PC-9 (cell line): ENCODE data around the gene DDX19B.

Experiments
- CTCF ChIP-seq: fragments of 200-600 bp; sonication (generic); conservative IDR thresholded peaks from 2 replicates; pipeline ENCODE4 v1.6.1; 2017; ENCODE audit warnings: mixed run types, antibody characterized with exemption, mild to moderate bottlenecking, moderate library complexity
- EZH2 ChIP-seq: fragments of 200-600 bp; sonication (generic); IDR thresholded peaks from 2 replicates; pipeline ENCODE4 v1.8.0; 2017; ENCODE audit warnings: antibody characterized with exemption, low read depth

GRCh38 chr16:70252355-70252988 is 46.5 kb upstream of the DDX19B start:
- peak; percentile 67 for TF ChIP-seq CTCF
- no peak for TF ChIP-seq EZH2
